H1 (cell line): ENCODE data around the gene GTF2H3. TPM values are rescaled to one million over a fixed set of nuclear protein-coding genes. Genes with fewer than 3 reads are reported as not detected.

ENCODE experiments used
- CTCF ChIA-PET: fragments of 300-600 bp; sonication (Branson Sonifier 250); formaldehyde crosslinking; loops from one replicate; lab custom pipeline; 2021; ENCODE audit not compliant: partially characterized antibody; lab: Charles Lee
- POLR2A ChIA-PET: fragments of 300-600 bp; sonication (Branson Sonifier 250); formaldehyde crosslinking; loops from one replicate; lab custom pipeline; 2021; ENCODE audit warnings: inconsistent platforms; ENCODE audit not compliant: partially characterized antibody; lab: Charles Lee
- DNase-seq, 2 experiments: peaks; one replicate each; pipeline versions ENCODE4 v3.0.0 to v3.0.0-alpha.2; 2010 to 2022; ENCODE audit warnings: low spot score in 2 of 2, low read depth in 1 of 2, mixed read lengths in 1 of 2
- FAIRE-seq: peaks from 2 replicates; lab custom pipeline; 2011; peaks lifted over from hg19 to GRCh38; lab: Jason Lieb, UNC
- H2AFZ ChIP-seq: 2 replicates; pipeline ENCODE4 v1.8.1; 2012; ENCODE audit warnings: low read length, inconsistent platforms
- H2AK5ac ChIP-seq: 2 replicates; pipeline ENCODE4 v1.6.1; 2013; ENCODE audit warnings: low read depth, low read length
- H2BK120ac ChIP-seq: replicated peaks from 2 replicates; pipeline ENCODE3; 2013; ENCODE audit warnings: low read depth, low read length, inconsistent platforms
- H2BK12ac ChIP-seq: 2 replicates; pipeline ENCODE4 v1.6.1; 2013; ENCODE audit warnings: low read depth, low read length
- H2BK15ac ChIP-seq: 2 replicates; pipeline ENCODE4 v1.6.1; 2013; ENCODE audit warnings: low read length
- H2BK20ac ChIP-seq: 2 replicates; pipeline ENCODE4 v1.6.1; 2013; ENCODE audit warnings: low read length
- H2BK5ac ChIP-seq: 2 replicates; pipeline ENCODE4 v1.6.1; 2013; ENCODE audit warnings: low read depth, low read length
- H3K14ac ChIP-seq: 2 replicates; pipeline ENCODE4 v1.6.1; 2013; ENCODE audit warnings: inconsistent platforms; ENCODE audit not compliant: insufficient read length
- H3K18ac ChIP-seq: 2 replicates; pipeline ENCODE4 v1.6.1; 2013; ENCODE audit warnings: low read length; ENCODE audit errors: extremely low read depth
- H3K23ac ChIP-seq: 2 replicates; pipeline ENCODE4 v1.6.1; 2013; ENCODE audit warnings: inconsistent platforms; ENCODE audit not compliant: insufficient read length
- H3K23me2 ChIP-seq: 2 replicates; pipeline ENCODE4 v1.6.1; 2013; ENCODE audit warnings: low read depth, low read length
- H3K27ac ChIP-seq: 2 replicates; pipeline ENCODE4 v1.6.1; 2011; ENCODE audit warnings: low read depth, low read length, inconsistent platforms
- H3K27me3 ChIP-seq, 4 experiments: replicated peaks in 1 of 4; 1 replicate in 1 of 4; 2 replicates in 3 of 4; pipeline versions ENCODE4 v1.6.1 to v1.8.1; 2011 to 2013; ENCODE audit warnings: low read length in 3 of 4, mild to moderate bottlenecking in 3 of 4, inconsistent platforms in 2 of 4, mixed read lengths in 2 of 4, moderate library complexity in 1 of 4; ENCODE audit not compliant: control insufficient read depth in 3 of 4, insufficient read depth in 3 of 4; ENCODE audit errors: extremely low read depth in 1 of 4
- H3K36me3 ChIP-seq, 4 experiments: 2 replicates each; pipeline versions ENCODE4 v1.6.1 to v1.8.1; 2011 to 2013; ENCODE audit warnings: mild to moderate bottlenecking in 4 of 4, low read length in 3 of 4, moderate library complexity in 2 of 4, control low read depth in 1 of 4, inconsistent platforms in 1 of 4; ENCODE audit not compliant: insufficient read depth in 4 of 4, control insufficient read depth in 2 of 4
- H3K4ac ChIP-seq: replicated peaks from 2 replicates; pipeline ENCODE3; 2013; ENCODE audit warnings: low read length, low read depth, mixed read lengths, inconsistent platforms; ENCODE audit not compliant: insufficient read length
- H3K4me1 ChIP-seq, 4 experiments: replicated peaks in 1 of 4; 1 replicate in 1 of 4; 2 replicates in 3 of 4; pipeline versions ENCODE4 v1.6.1 to v1.8.1; 2011 to 2013; ENCODE audit warnings: low read length in 3 of 4, inconsistent platforms in 2 of 4, mixed read lengths in 1 of 4; ENCODE audit not compliant: insufficient read depth in 4 of 4, control insufficient read depth in 3 of 4
- H3K4me2 ChIP-seq, 2 experiments: 2 replicates each; pipeline versions ENCODE4 v1.6.1 to v1.8.1; 2011 to 2013; ENCODE audit warnings: low read depth in 2 of 2, low read length in 2 of 2, control low read depth in 1 of 2, inconsistent platforms in 1 of 2, mild to moderate bottlenecking in 1 of 2; ENCODE audit not compliant: insufficient read depth in 1 of 2
- H3K4me3 ChIP-seq, 4 experiments: fragments of 200-600, 300-600 bp in 1 of 4; sonication (generic), shearing (Covaris generic), sonication (Bioruptor Twin) in 1 of 4; 2 replicates each; pipeline versions ENCODE4 v1.5.1 to v1.8.1; 2011 to 2016; ENCODE audit warnings: low read length in 4 of 4, low read depth in 3 of 4, control low read depth in 2 of 4, inconsistent platforms in 2 of 4, mild to moderate bottlenecking in 2 of 4, mixed read lengths in 1 of 4, moderate library complexity in 1 of 4; ENCODE audit not compliant: insufficient read depth in 2 of 4; ENCODE audit errors: extremely low read depth in 1 of 4
- H3K56ac ChIP-seq: replicated peaks from 2 replicates; pipeline ENCODE3; 2013; ENCODE audit warnings: low read depth, mild to moderate bottlenecking, mixed read lengths, low read length, inconsistent platforms; ENCODE audit not compliant: insufficient read length
- H3K79me1 ChIP-seq: 2 replicates; pipeline ENCODE4 v1.6.1; 2013; ENCODE audit warnings: low read depth, low read length, control low read depth
- H3K79me2 ChIP-seq, 2 experiments: 2 replicates each; pipeline versions ENCODE4 v1.6.1 to v1.8.1; 2012 to 2013; ENCODE audit warnings: low read length in 2 of 2, mild to moderate bottlenecking in 2 of 2, inconsistent platforms in 1 of 2; ENCODE audit not compliant: insufficient read depth in 2 of 2, control insufficient read depth in 1 of 2
- H3K9ac ChIP-seq, 4 experiments: replicated peaks in 1 of 4; 1 replicate in 1 of 4; 2 replicates in 3 of 4; pipeline versions ENCODE4 v1.6.1 to v1.8.1; 2011 to 2013; ENCODE audit warnings: low read depth in 3 of 4, low read length in 3 of 4, control low read depth in 2 of 4, mild to moderate bottlenecking in 2 of 4, moderate library complexity in 2 of 4, inconsistent platforms in 1 of 4; ENCODE audit errors: extremely low read depth in 1 of 4
- H3K9me3 ChIP-seq, 2 experiments: 2 replicates each; pipeline versions ENCODE4 v1.6.1 to v1.8.1; 2012 to 2013; ENCODE audit warnings: mild to moderate bottlenecking in 2 of 2, moderate library complexity in 2 of 2, control low read depth in 1 of 2, inconsistent platforms in 1 of 2, low read depth in 1 of 2, low read length in 1 of 2, mixed read lengths in 1 of 2; ENCODE audit not compliant: insufficient read depth in 2 of 2
- H4K20me1 ChIP-seq, 2 experiments: replicated peaks in 1 of 2; 2 replicates each; pipeline versions ENCODE3 to v1.8.1; 2011 to 2013; ENCODE audit warnings: inconsistent platforms in 2 of 2, low read length in 2 of 2, mild to moderate bottlenecking in 1 of 2; ENCODE audit not compliant: insufficient read depth in 2 of 2, control insufficient read depth in 1 of 2
- H4K5ac ChIP-seq: 2 replicates; pipeline ENCODE4 v1.6.1; 2013; ENCODE audit warnings: low read length, low read depth, mixed read lengths, inconsistent platforms; ENCODE audit not compliant: insufficient read length
- H4K8ac ChIP-seq: 2 replicates; pipeline ENCODE4 v1.8.0; 2013; ENCODE audit warnings: mild to moderate bottlenecking, moderate library complexity, low read length, inconsistent platforms; ENCODE audit not compliant: insufficient read depth; ENCODE audit errors: extremely low read depth
- H4K91ac ChIP-seq: replicated peaks from 2 replicates; pipeline ENCODE3; 2013; ENCODE audit warnings: low read length, mixed read lengths, inconsistent platforms; ENCODE audit not compliant: insufficient read length
- CHD1 ChIP-seq: IDR thresholded peaks from 2 replicates; pipeline ENCODE4 v1.6.1; 2012; ENCODE audit warnings: low read depth, low read length, improper control_type of control experiment
- EP300 ChIP-seq, 2 experiments: IDR thresholded peaks; 1 replicate in 1 of 2; 2 replicates in 1 of 2; pipeline ENCODE4 v1.6.1; 2011 to 2012; ENCODE audit warnings: low read depth in 2 of 2, low read length in 2 of 2, mild to moderate bottlenecking in 2 of 2, borderline replicate concordance in 1 of 2, inconsistent platforms in 1 of 2, moderate library complexity in 1 of 2
- EZH2 ChIP-seq: fragments of 200-600 bp; sonication (generic); IDR thresholded peaks from 2 replicates; pipeline ENCODE4 v1.7.1; 2012; ENCODE audit warnings: low read depth, mild to moderate bottlenecking, moderate library complexity, low read length, inconsistent platforms; ENCODE audit not compliant: severe bottlenecking
- KDM1A ChIP-seq: fragments of 200-600, 300-600 bp; sonication (generic); IDR thresholded peaks from 2 replicates; pipeline ENCODE4 v1.7.1; 2016; ENCODE audit warnings: mild to moderate bottlenecking, low read length, borderline replicate concordance
- RBBP5 ChIP-seq: IDR thresholded peaks from 2 replicates; pipeline ENCODE4 v1.7.1; 2012; ENCODE audit warnings: low read depth, mild to moderate bottlenecking, inconsistent platforms, low read length, moderate library complexity, borderline replicate concordance
- SIX5 ChIP-seq: IDR thresholded peaks from 2 replicates; pipeline ENCODE4 v1.6.1; 2011; ENCODE audit warnings: mild to moderate bottlenecking, low read depth, low read length
- SRF ChIP-seq: IDR thresholded peaks from 2 replicates; pipeline ENCODE4 v1.6.1; 2011; ENCODE audit warnings: mild to moderate bottlenecking, low read depth, low read length, moderate library complexity
- SUZ12 ChIP-seq: fragments of 200-600 bp; sonication (generic); IDR thresholded peaks from 2 replicates; pipeline ENCODE4 v1.6.1; 2012; ENCODE audit warnings: mild to moderate bottlenecking, inconsistent platforms, low read length, moderate library complexity, mixed read lengths
- TBP ChIP-seq: IDR thresholded peaks from 2 replicates; pipeline ENCODE4 v1.6.1; 2011; ENCODE audit warnings: low read depth, low read length, improper control_type of control experiment
- WGBS, 2 experiments: shearing (Covaris generic) in 1 of 2; methylation state at CpG; one replicate each; pipeline versions ENCODE4 v1.1.6 to v1.1.7; 2013 to 2015; ENCODE audit warnings: low lambda C conversion rate in 2 of 2, mixed read lengths in 2 of 2, inconsistent platforms in 1 of 2, low coverage in 1 of 2, missing lambda C conversion rate in 1 of 2; ENCODE audit not compliant: insufficient replicate concordance in 2 of 2, insufficient coverage in 1 of 2, insufficient read length in 1 of 2; ENCODE audit errors: extremely low coverage in 1 of 2, missing lambda C conversion rate in 1 of 2; 5-methylcytosine and 5-hydroxymethylcytosine counted together
- polyA plus RNA-seq, 7 experiments: library from polyadenylated mRNA; depleted of rRNA in 3 of 7; stranded (reverse) in 5 of 7; unstranded in 2 of 7; fragments of >200 nt in 5 of 7; fragments of 200-250 nt in 2 of 7; gene quantifications; 1 replicate in 5 of 7; 2 replicates in 1 of 7; 4 replicates in 1 of 7; pipeline versions ENCODE4 v1.2.1 to v1.2.3, GENCODE V29; 2011 to 2013; ENCODE audit warnings: missing spikeins in 2 of 7, mixed read lengths in 2 of 7
- total RNA-seq: library from RNA; stranded (reverse); fragmentation: NEBNext Ultra II Directional; extraction: Animal tissue kit (Norgen Biotek cat#: 25700); gene quantifications from 2 replicates; pipeline ENCODE4 v1.2.1, GENCODE V29; 2021

GTF2H3 gene
- total and polyA plus RNA-seq, 2 of the 8 experiments (the other 6 are each of a cell fraction or from before 2014, with no cell fraction given) = 21.0 to 32.1 TPM

- Histone ChIP-seq H4K20me1 (no peaks in the 10 kb centered on the region), H2BK20ac (no peak overlapping the region), H3K9me3 (no peaks in the 10 kb centered on the region), H2BK15ac (no peak overlapping the region), H3K14ac (no peak overlapping the region), H3K18ac (no peak overlapping the region), H3K4ac (no peak overlapping the region), H2AFZ (no peak overlapping the region), H4K5ac (no peak overlapping the region), H2BK5ac (no peak overlapping the region), H3K36me3 (no peaks in the 10 kb centered on the region; a peak in 2 of 8 replicates), H3K4me1 (no peaks in the 10 kb centered on the region), H3K79me2 (no peaks in the 10 kb centered on the region), H3K79me1 (no peaks in the 10 kb centered on the region), H3K23me2 (no peaks in the 10 kb centered on the region), H3K23ac (no peak overlapping the region), H2AK5ac (no peak overlapping the region), H3K9ac (no peak overlapping the region), H3K4me2 (no peak overlapping the region), H4K91ac (no peak overlapping the region), H3K27ac (no peak overlapping the region), H2BK12ac (no peak overlapping the region), H4K8ac (no peak overlapping the region), H3K27me3 (no peaks in the 10 kb centered on the region), H2BK120ac (no peak overlapping the region), H3K56ac (no peak overlapping the region), H3K4me3 (no peak overlapping the region)
- ChIA-PET POLR2A (interaction anchor here (1.2 to 1.3 kb wide), 2 partner anchors 15 to 25 kb away, joined by 3 read pairs; partner anchors contain the start of gene TCTN2), CTCF (no interaction called here)
- DNase-seq (no peak), FAIRE-seq (no peak)
- WGBS, 2 experiments = 79% methylated on average over 8 of the region's 8 CpGs; no CpG with 5 or more reads in 1 of the 2 experiments
- no peak for TF ChIP-seq KDM1A
- TF ChIP-seq TBP = no peak
- TF ChIP-seq SUZ12 = no peak
- no peak for TF ChIP-seq EZH2
- TF ChIP-seq SRF = no peak
- TF ChIP-seq CHD1 = no peak
- TF ChIP-seq RBBP5 = no peak
- TF ChIP-seq SIX5 = no peak
- TF ChIP-seq EP300 (IDR thresholded peaks at IDR 0.05; ENCODE audit: borderline replicate concordance in 1 of 2, low read depth in 2 of 2, low read length in 2 of 2) = no peak
These were observed 62.6 kb downstream of the GTF2H3 start for GRCh38 chr12:123696207-123696606.
